Stimulated activated CD8-positive, alpha-beta memory T cell treated with anti-CD3 and anti-CD28 coated beads, Interleukin-4, amount 100 ng/mL, for 48 hours (primary cell): ENCODE results near the gene EFCAB8.
"Not testable (repeated sequence)": the region's sequence is repeated elsewhere in the genome, so short reads cannot be mapped to it uniquely, and the experiment has no call there.

Source experiments
- DNase-seq: peaks from one replicate; pipeline ENCODE4 v3.0.0-alpha.2; 2020

Gene EFCAB8

GRCh38 chr20:32889281-32889680 is 30.6 kb downstream of the EFCAB8 start:
- DNase-seq, result no peak

- no peak for DNase-seq
Measured at GRCh38 chr20:32891491-32891890, 32.8 kb downstream of the EFCAB8 start.

DNA sequence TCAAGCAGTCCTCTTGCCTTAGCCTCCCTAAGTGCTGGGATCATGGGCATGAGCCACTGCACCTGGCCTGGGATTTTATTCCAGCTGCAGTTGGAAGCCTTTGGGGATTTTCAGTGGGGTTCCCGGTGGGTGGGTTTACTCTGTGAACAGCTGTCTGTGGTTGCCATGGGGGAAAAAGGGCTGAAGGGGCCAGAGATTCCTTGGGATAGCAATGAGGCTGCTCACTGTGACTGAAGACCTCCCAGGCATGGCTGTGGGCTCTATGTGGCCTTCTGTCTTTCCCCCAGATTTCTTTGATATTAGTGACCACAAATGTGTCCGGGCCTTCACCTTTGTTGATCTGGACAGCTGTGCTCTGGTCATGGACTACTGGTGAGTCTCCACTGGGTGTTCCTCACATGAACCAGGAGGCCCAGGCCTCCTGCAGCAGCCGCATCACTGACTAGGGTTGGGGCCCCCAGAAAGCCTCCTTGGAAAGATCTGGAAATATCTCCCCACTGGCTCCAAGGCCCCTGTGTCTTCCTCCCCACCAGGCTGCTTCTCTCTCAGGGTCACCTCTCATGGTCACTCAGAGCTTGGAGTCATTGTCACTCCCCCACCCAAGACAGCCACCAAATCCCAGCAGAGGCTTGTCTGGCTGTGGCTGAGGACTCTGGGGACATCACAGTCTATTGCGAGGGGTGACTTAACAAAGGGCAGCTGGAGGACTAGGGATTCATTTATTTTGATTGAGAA is 33.4 kb downstream of the EFCAB8 start:
- DNase-seq, result no peak

GRCh38 chr20:32893263-32894025 is 34.7 kb downstream of the EFCAB8 start:
- DNase-seq, result no peak

DNA sequence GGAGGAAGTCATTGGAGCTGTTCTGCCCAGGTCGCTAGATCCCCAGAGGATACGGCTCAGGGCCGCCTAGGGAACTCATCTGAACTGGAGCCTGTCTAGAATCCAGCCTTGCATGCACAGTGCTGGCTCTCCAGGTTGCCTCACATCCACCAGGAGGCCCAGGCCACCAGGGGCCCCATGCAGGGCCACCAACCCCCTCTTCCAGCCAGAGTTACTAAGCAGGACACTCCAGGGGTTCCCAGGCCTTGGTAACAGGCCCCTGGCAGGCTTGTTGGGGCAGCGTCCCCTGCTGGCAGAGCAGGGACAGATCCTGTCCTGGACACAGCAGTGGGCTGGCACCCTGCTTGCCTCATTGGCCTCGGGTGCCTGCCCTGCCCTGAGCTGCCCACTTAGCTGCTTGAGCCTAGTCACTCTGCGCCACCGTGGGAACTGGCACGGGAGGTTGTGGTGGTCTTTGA is 35.3 kb downstream of the EFCAB8 start:
- peak; percentile 32 for DNase-seq

- DNase-seq, result no peak
Measured at GRCh38 chr20:32894711-32895355, 36.1 kb downstream of the EFCAB8 start.

GRCh38 chr20:32896521-32897280 is 38.0 kb downstream of the EFCAB8 start:
- DNase-seq, result no peak

DNA sequence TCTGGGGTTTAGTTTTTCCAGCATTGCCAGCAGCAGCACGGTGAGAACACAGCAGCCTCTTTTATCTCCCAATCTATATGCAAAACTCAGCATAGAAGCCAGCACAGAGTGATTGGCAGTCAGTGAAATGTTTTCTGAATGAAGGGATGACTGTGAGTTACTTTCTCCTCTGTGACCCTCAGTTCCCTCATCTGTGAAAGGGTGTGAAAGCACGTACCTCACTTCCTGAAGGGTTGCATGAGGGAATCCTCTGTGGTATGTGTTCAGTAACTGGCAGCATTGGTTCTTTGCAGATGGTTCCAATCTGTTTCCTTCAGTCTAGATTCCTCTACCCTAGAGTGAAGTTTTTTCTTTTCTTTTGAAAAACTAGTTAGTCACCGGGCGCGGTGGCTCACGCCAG is 40.0 kb downstream of the EFCAB8 start:
- no peak for DNase-seq

DNA sequence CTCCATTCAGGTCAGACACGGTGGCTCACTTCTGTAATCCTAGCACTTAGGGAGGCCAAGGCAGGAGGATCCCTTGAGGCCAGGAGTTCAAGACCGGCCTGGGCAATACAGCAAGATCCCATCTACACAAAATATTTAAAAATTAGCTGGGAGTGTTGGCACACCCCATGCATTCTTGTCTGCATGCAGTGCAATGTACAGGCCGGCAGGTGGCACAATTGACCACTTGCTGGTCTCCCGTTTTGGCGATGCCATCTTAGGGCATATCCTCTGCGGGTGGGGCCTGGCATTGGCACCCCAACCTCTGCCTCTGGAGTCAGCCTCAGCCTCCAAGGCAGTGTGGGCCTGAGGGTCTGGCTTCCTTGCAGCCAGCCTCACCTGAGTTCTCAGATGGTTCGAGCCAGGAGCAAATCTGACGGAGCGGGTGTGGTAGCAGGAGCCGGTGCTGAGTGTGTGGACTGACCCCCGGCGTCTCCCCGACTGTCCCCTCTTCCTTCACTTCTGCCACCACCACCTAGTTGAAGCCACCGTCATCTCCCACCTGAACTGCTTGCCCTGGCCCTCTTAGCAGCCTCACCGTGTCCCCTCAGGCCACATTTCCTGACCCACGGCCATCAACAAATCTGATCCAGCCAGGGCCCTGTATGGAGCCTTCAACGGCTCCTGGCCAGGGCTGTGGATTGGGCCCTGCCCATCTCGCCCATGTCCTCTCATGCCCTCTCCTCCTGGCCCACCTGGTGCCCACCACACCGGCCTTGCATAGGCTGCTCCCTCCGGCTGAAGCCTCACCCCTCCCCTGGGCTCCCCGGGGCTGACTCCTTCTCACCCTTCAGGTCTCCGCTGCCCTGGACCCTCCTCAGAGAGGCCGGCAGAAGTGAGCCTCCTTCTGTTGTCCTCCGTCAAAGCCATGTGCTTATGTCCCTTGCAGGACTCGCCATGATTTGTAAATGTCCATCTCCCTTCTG is 44.0 kb downstream of the EFCAB8 start:
- DNase-seq, result peak; percentile 78

- no peak for DNase-seq
Measured at GRCh38 chr20:32903666-32904175, 45.0 kb downstream of the EFCAB8 start.

- not testable (repeated sequence) for DNase-seq
Measured at GRCh38 chr20:32904678-32905077, 46.0 kb downstream of the EFCAB8 start.

GRCh38 chr20:32906200-32906599 is 47.5 kb downstream of the EFCAB8 start:
- no peak for DNase-seq

DNA sequence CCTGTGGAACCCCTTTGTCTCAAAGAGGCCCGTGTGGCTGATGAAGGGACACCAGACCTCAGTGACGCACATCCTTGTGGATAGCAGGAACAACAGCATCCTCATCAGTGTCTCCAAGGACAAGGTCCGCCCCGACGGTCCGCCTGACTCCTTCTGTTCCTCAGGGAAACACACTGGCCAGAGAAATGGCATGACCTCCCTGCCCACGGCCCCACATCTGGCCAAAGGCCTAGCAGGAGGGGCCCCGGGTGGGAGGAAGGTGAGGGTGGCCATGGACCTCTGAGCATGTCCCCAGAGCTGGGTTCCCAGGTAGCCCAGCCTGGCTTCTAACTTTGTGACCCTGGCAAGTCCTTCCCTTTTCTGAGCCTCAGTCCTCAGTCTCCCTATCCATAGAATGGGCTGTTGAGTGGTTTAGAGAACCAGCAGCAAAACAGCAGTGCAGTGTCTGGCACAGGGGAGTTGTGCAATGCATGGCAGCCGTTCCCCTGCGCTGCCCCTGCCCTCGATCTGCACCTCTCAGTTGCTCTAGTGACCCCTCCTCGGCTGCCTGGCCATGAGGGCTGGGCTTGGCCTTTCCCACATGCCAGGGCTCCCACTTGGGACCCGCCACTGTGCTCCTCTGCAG is 48.3 kb downstream of the EFCAB8 start:
- no peak for DNase-seq

GRCh38 chr20:32907886-32908285 is 49.2 kb downstream of the EFCAB8 start:
- no peak for DNase-seq

DNA sequence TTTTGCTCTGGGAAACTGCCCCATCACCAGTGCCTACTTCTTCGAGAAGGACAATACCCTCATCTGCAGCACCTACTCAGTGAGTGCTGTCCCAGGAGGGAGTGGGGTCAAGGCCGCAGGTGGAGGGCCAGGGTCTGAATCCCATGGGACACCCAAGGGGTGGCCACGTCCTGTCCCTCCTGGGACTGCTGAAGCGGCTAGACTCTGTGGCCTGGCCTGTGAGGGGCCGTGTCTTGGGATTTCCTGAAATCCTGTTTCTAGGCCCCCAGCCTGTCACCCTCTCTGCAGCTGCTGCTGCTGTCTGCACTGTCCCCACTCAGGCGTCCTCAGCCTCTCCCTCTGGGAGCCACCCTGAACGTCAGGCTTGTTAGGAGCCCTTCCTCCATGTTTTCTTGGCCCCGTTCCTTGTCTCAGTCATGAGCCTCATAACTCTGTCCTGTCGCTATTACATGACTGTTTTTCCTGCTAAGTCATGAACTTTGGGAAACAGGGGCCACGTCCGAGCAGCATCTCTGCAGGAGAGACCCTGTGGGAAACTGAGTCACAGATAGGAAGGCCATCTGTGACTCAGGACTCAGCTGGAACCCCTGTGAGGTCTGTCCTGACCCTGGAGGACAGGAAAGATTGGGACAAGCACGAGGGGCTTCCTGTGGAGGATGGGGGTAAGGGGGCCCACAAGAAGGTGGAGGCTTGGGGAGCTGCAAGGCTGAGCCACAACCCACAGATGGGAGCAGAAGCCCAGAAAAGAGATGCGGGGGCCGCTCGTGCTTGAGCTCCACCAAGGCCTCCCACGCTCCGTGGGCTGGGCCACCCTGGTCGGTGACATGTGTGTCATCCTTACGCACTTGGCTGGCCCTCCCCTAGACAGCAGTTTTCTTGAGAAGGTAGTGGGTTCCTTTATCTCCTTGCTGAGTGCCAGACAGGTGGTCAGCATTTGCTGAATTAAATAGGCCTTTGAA is 49.9 kb downstream of the EFCAB8 start:
- DNase-seq, result no peak

DNA sequence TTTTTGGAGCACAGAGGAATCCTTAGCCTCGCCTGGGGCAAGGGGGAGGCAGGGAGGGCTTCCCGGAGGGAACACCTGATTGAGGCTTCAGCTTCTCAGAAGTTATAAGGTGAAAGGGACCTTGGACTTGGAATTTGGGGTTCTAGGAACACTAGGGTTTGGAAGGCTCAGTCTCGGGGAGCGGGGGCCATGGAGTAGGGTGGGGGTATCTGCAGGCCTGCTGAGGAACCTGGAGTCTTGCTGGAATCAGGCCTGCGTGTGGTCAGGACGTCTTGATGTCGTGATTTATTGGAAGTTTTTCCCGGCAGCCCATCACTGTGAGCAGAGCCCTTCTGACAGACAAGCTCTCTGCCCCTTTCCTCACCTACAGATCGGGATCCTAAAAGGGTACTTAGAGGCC is 50.7 kb downstream of the EFCAB8 start:
- DNase-seq, result no peak

DNA sequence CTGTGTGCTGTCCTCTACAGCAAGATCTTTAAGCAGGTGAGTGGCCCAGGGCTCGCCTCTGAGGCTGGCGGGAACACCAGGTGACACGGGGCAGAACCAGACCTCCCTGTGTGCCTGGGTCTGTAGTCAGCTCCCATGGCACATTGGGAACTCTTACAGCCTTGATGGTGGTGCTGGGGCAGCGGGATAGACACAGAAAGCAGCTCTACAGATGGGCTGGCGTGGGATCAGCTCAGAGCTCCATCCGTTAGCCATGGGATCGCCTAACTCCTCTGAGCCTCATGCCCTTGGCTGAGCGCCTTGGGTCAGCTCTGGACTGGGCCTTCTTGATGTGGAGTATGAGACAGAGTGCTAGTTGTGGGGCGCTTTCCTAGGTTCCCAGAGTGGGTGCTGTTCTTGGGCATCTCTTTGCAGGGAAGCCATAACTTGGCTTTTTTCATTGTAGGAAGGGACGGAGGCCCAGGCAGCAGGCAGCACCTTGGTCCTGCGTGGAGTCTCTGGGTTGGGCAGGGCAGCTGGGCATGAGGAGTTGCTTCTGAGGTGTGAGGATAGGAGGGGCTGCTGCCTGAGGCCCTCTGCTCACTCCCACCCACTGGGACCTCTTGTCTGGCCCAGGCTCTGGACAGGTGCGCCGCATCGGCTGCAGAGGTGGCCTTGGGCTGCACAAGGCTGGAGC is 51.3 kb downstream of the EFCAB8 start:
- no peak for DNase-seq

DNA sequence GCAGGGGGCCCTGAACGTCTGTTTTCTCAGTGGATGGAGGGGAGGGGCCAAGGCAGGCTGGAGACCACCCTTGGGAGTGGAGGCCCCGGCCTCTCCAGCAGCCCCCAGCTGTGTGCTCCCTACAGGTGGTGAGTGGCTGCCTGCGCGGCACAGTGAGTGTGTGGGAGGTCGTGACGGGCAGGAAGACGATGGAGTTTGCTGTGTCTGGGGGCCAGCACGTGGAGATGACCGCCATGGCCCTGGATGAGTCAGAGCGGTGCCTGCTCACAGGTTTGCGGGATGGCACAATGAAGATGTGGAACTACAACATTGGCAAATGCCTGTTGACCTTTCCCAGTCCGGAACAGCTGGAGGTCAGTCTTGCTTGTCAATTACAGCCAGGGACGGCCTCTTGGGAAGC is 52.6 kb downstream of the EFCAB8 start:
- no peak for DNase-seq

DNA sequence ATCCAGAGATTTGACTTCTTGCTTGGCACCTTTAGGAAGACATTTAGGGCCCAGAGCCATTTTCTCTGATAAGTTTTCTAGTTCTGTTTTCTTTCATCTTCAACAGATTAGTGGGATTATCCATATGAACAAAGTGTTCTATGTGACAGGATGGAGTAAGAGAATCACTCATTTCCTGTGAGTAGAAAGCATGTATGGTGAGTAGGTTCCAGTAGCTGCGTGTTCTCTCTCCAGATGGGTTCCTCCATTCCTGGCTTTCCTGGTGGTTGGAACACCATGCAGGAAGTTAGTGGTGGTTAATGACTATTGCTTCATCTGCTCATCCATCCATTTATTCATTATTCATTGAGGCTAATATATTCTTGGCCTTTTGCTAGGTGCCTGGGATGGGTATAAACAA is 54.0 kb downstream of the EFCAB8 start:
- DNase-seq, result no peak
